Measurements from ENCODE around the gene ZMIZ1.

The ZMIZ1 gene

GRCh38 chr10:79125092-79125491, 56.3 kb downstream of the ZMIZ1 start:
- no peak for DNase-seq

DNA sequence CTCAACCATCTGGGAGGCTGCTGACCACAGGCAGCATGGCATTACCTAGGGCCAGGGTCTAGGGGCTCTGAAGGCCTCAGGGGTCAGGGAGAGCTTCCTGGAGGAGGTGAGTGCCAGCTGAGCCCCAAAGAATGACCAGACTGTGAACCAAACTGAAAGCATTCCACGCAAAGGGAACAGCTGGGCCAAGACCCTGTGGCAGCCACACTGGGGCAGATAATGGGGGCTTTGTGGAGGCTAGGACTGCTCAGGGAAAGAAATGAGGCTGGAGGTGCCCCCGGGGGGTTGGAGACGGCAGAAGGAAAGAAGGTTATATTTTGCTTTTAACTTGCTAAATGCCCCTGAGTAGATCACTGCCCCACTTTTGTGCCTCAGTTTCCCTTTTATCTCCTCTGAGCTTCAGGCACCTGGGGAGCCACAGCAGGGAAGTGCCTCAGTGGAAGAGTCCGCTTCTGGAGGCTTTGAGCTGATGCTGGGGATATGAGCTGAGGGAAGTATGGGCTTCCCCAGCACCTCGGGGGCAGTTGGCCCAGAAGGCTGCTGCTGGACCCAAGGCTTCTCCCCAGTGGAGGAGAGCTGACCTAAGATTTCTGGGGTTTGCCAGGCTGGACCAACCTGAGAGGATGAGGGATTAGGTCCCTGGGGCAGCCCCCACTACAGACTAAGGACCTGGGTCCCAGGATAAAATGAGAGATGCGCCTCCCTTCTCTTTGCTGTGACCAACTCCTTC, 57.8 kb downstream of the ZMIZ1 start:
- no peak for DNase-seq

GRCh38 chr10:79127151-79127961, 58.6 kb downstream of the ZMIZ1 start:
- no peak for DNase-seq

DNA sequence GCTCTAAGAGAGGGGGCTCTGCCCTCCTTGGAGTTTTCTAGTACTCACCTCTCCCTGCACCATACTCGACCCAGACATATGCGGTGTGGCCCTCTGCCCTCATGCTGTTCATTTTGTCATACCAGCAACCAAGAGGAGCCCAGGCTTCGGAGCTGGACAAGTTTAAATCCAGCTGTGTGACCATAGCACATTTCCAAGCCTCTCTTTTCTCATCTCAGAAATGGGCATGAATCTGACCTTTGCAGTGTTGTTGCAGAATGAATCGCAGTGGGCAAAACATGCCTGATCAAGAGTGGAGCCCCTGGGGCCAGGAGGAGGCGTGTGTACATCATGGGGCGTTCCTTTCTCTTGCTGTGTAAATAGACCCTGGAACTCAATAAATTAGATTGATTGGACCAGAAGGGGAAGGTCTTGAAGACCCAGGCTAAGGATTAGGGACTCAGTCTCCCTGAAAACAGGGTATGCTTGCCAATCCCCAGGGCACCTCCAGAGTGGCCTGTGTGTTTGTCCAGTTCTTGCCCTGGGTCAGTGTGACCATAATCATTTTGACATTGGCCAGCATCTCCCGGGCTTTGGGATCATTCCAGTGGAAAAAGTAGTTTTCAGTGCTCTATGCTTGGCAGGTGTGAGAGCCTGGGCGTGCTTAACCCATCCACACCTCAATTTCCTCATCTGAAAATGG, 59.6 kb downstream of the ZMIZ1 start:
- no peak for DNase-seq

- DNase-seq = no peak
Measured at GRCh38 chr10:79128923-79129305, 60.1 kb downstream of the ZMIZ1 start.

DNA sequence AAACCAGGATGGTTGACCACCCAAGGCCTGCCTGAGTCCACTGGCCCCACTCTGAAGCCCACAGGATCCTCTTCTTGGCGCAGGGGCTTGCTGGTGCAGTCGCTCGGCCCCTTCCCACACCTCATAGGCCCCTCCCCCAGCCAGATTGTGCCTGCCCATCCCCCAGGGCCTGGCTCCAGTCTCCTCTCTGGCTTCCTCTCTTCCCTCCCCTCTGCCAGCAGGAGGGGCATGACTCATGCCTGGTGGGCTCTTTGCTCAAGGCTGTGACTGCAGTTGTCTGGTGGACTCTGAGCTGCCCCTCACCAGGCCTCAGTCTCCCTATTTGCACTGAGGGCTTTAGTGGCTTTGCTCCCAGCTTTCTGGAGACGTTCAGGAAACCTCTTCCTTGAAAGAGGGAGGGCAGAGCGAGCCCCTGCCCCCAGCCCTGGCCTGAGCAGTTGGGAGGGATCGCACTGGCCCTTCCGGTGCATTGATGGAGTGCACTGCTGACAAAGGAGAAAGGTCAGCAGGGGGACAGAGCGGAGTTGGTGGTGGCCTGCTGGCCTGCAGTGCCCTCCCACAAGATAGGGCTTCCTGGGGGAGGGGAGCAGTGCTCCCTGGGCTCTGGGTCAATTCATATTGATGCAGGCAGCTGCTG, 60.7 kb downstream of the ZMIZ1 start:
- DNase-seq = no peak

GRCh38 chr10:79130255-79130654, 61.5 kb downstream of the ZMIZ1 start:
- DNase-seq = no peak

DNA sequence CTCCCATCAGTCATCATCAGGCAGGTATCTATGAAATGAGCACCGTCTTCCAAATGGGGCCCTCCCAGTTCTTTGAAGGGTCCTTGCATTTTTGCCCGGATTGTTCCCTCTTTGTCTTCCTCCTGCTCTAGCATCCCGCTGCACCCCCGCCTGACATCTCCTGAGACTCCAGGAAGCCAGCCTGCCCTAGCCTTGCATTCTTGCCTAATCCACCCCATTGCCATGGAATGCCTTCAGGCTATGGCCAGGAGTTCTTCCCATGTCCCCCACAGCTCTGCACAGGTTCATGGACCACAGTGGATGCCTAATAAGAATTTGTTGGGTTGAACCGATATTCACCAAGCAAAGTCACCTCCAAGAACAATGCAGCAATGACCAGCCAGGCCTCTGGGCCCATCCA, 62.1 kb downstream of the ZMIZ1 start:
- DNase-seq = no peak

GRCh38 chr10:79131836-79132631, 63.3 kb downstream of the ZMIZ1 start:
- DNase-seq = no peak

DNA sequence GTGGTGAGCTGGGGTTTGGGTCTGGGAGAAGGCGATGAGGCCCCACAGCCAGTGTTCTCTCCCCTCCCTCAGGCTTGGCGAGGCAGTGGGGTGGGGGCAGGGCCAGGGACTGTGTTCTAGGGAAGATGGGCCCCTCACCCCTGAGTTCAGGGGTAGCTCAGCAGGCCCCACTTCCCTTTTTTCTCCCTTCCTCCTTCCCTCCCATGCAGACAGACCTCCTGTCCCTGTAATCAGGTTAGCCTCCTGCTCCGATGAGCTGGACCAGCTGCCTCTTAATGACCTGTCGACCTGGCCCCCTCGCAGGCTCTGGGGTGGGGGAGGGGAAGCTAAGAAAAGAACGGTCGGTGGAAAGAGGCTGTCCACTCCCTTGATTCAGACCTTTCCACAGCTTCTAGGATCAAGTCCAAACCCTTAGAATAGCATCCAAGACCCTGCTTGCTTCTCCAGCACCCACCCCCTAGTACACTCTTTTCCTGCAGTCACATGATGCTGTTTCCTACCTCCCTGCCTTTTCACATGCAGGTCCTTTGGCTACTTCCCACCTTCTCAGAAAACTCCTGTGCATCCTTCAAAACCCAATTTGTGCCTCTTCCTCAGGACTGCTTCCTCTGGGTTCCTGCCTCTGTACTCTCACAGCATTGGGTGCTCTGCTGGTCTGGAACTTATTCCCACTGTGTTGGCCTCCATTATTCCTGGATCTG, 64.1 kb downstream of the ZMIZ1 start:
- DNase-seq = no peak

- no peak for DNase-seq
Measured at GRCh38 chr10:79133416-79133815, 64.7 kb downstream of the ZMIZ1 start.

GRCh38 chr10:79135790-79136189, 67.0 kb downstream of the ZMIZ1 start:
- no peak for DNase-seq

DNA sequence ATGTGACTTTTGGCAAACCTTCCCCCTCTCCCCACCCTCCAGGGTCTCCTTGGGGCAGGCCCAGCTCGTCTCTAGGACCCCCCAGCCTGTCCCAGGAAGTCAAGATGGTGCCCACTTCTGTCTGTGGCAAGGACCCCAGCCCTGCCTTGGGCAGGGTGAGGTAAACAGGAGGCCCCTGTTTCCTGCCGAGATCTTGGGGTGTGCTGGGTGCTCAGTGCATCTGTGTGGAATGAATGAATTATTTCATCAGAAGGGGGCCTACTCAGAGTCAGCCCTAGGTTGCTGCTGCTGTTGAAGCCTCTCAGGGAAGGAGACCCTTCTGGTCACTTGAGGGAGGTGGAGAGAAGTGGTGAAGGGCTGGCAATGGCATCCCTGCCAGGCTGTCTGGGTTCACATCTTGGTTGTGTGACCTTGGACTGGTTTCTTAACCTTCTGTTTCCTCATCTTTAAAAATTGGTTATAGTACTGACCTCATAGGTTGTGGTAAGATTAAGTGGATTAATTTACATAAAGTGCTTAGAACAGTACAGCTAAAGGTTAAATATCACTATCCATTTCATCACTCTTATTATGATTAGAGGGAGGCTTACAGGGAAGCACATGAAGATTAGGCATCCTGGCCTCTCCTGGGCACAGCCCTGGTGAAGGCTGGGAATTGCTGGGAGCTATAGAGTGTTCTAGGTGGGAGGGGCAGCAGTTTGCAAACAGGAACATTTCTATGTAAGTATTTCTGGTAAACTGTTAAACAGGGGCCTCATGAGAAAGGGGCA, 67.7 kb downstream of the ZMIZ1 start:
- DNase-seq = no peak

DNA sequence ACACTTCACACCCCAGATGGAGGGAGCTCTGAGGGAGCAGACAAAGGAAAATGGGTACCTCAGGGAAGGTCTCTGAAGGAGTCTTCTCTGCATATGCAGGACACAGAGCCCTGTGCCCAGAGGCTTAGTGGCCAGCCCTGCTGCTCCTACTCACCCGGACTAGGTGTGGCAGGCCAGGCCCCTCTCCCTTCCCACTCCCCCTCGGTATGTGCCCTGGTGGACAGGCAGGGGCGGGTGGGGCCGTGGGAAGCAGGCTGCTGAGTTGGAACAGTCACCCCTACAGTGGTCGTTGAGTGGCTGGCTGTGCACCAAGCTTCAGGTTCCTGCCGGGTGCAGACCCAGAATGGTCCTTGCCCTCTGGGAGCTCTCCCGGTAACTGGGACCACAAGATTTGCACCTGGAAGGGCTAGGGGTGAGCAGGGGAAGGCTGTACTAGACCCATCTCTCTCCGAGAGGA, 68.6 kb downstream of the ZMIZ1 start:
- no peak for DNase-seq

DNA sequence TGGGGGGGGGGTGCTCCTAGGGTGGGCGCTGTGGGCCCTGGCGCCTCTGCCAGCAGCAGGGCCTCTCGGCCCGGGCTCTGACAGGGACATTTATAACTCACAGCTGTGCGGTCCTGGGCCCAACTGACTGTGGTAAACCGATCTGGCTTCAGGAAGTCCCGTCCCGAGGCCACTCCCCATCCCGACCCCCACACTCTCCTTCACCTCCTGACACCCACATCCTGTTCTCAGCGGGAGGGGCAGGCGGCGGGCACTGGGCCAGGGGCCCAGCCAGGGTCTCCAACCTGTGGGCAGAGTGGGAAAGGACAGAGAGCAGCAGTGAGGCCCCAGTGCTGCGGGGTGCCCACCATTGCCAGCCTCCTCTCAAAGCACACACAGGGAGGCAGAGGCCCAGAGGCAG, 69.1 kb downstream of the ZMIZ1 start:
- no peak for DNase-seq

DNA sequence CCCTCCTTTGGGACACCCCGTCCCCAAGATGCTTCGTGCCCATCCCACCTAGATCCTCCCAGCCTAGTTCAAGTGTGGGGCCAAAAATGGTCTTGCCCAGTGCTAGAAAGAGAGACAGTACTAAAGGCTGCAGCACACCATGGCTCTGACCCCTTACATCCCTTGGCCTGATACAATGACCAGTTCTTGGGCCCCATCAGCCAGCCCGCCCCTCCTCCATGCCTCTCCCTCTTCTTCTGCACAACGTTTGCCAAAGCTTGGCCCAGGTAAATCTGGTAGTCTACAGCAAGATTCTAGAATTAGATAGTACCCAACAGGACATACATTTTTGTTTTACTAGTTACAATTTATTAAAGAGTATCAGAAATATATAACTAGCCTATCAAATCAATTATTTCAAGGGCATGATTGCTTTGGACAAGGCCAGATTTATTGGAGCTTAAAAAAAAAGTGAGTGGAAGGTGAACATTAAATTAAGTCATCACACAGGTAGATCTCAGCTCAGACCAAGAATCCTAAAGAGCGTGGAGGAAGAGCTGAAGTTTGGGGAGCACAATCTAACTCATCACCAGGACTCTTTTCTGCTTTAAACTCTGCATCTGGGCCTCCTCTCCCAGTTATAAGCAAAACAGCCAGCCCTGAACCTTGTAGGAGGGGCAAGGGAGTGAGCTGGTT, 69.8 kb downstream of the ZMIZ1 start:
- DNase-seq = no peak

DNA sequence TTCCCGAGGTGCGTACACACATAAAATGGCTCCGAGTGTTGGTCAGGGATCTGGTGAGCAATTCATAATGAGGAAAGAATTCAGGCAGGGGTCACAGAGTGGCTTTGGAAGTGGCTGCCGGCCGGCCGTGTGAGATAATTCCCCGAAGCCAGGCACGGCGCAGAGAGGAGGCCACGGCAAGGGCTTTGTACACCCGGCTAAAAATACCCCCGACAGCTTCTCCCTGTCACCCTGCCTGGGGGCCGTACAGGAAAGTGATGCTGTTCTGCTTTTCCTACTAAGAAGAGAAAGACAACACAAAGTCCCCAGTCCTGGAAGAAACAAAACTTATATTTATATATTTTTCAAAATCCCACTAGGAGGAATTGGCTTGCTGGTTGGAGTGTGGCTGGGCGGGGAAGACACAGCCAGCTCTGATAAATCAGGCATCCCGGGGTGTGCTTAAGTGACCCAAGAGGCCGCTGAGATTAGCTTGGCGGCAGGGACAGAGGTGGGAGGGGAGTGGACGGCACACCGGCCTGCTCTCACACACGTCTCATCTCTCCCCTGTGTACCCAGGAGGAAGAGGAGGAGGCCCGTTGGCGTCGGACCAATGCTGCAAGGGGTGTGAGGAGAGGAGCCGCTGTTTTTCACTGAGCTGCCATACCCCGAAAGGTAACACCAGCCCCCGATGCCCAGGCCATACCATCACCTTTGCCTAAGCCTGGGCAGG, 70.5 kb downstream of the ZMIZ1 start:
- DNase-seq = no peak

DNA sequence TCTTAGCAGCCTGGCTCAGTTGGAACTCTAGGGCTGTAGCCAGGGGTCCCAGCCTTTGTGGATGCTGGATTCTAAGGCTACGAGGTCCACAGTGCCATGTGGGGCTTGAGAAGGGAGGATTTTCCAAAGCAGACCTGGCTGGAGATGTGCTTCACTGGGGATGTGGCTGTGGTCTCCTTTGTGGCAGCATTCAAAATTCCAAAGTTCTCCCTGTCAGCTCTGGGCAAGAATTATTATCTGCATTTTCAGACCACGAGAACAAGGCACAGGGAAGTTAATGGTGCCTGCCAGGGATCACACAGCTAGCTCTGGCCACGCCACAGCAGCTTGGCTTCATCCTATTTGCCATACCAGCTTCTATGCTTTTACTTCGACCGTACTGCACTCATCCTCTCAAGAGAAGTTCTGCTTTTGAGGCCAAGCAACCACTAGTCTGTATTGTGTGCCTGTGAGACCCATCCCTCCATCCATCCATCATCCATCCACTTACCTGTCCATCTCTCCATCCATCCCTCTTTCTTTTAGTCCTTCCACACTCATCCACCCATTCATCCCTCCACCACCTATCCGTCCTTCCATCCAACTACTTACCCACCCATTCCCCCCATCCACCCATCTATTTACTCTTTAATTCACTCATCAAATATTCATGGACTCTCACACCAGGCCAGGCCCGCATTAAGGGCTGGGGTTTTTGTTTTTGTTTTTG, 71.5 kb downstream of the ZMIZ1 start:
- DNase-seq = no peak

DNA sequence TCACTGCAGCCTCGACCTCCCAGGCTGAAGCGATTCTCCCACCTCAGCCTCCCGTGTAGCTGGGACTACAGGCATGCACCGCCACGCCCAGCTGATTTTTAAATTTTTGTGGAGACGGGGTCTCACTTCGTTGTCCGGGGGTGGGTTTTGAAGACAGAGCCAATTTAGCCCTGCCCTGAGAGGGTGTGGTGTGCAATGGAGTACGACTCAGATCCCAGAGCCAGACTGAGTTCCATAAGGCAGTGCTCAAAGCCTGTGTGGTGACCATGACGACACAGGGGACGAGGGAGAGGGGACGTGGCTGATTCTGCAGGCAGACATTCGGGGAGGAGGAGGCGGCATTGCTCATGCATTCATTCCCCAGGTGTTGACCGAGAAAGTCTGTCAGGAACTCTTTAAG, 72.1 kb downstream of the ZMIZ1 start:
- no peak for DNase-seq

Measured in stimulated activated CD4-positive, alpha-beta T cell treated with anti-CD3 and anti-CD28 coated beads, Interleukin-12 subunit alpha, Interleukin-12 subunit beta, amount 100 ng/mL, for 4 hours (primary cell).